Mononuclear cell (primary cell): ENCODE data around the gene NRP1. TPM values are rescaled to one million over a fixed set of nuclear protein-coding genes. Genes with fewer than 3 reads are reported as not detected.

Experiments
- H3K27me3 ChIP-seq: 2 replicates; pipeline ENCODE4 v1.6.0; 2011; ENCODE audit warnings: low read length, control low read depth; ENCODE audit not compliant: insufficient read depth
- H3K4me1 ChIP-seq: 2 replicates; pipeline ENCODE4 v1.5.1; 2011; ENCODE audit warnings: mild to moderate bottlenecking, low read length, control low read depth; ENCODE audit not compliant: insufficient read depth
- H3K4me3 ChIP-seq: 2 replicates; pipeline ENCODE4 v1.5.1; 2011; ENCODE audit warnings: mild to moderate bottlenecking, low read length, moderate library complexity
- H3K9me3 ChIP-seq: 2 replicates; pipeline ENCODE4 v1.5.1; 2011; ENCODE audit warnings: low read depth, mild to moderate bottlenecking, control low read depth, low read length
- total RNA-seq: library from RNA; depleted of rRNA; stranded (reverse); fragments of >200 nt; gene quantifications from one replicate; pipeline ENCODE4 v1.2.3, GENCODE V29; 2012

The NRP1 gene
- total RNA-seq, 1 donor: 1.2 TPM

DNA sequence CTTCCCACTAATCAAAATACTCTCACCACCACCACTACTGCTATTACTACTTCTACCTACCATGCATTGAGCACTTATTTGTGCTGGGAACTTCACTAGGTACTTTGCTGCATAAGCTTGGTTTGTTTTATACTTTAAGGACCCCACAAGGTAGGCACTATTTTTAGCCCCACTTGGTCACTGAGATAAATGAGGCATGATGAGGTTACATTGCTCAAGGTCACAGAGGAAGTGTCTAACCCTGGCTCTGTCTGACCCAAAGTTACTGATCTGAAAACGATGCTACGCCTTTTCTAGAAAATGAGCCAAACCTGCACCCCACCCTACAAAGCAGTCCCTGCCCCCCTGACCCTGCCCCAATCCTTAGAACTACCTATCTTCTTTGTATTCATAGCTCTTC lies 35.6 kb downstream of the NRP1 start:
- Histone ChIP-seq H3K9me3 (no peaks in the 10 kb centered on the region), H3K4me3 (no peak overlapping the region), H3K4me1 (no peaks in the 10 kb centered on the region), H3K27me3 (no peaks in the 10 kb centered on the region)

DNA sequence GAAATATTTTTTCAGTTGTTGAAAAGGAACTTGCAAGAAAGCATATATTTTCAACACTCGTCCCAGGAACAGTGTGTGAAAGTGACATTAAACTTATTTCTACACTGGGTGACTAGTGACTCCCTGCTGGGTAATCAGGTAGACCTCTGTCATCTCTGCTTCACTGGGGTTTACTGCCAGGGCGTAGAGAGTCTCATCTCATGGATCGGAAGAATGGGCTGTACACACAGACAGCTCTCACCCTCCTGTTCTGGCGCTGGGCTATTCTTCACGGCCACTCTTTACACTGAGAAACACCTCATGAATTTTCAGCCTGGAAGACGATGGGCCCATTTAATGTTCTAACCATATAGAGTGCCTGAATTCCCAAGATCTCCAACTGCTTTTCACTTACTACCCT lies 36.4 kb downstream of the NRP1 start:
- no peak overlapping the region for H3K4me3 ChIP-seq
- no peaks in the 10 kb centered on the region for H3K4me1 ChIP-seq
- H3K9me3 ChIP-seq: no peaks in the 10 kb centered on the region
- no peaks in the 10 kb centered on the region for H3K27me3 ChIP-seq

DNA sequence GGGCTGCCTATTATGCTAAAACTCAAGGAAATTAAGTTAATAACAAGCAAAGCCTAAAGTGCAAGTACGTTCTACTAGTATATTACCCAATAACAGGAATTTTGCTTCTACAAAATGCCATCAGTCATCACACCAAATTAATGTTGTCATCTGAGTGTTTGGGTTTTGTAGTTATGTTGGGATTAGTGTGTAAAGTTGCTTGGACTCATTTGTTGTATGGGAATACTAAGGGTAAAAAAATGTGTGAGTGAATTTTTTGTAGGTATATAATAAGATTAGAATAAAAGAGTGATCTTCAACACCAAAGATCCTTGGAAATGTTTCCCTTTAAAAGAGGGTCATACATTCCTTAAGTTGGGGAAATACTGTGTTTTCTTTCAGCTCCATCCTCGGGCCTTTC lies 38.6 kb downstream of the NRP1 start:
- Histone ChIP-seq H3K9me3 (no peaks in the 10 kb centered on the region), H3K4me1 (no peaks in the 10 kb centered on the region), H3K27me3 (no peaks in the 10 kb centered on the region), H3K4me3 (no peak overlapping the region)

DNA sequence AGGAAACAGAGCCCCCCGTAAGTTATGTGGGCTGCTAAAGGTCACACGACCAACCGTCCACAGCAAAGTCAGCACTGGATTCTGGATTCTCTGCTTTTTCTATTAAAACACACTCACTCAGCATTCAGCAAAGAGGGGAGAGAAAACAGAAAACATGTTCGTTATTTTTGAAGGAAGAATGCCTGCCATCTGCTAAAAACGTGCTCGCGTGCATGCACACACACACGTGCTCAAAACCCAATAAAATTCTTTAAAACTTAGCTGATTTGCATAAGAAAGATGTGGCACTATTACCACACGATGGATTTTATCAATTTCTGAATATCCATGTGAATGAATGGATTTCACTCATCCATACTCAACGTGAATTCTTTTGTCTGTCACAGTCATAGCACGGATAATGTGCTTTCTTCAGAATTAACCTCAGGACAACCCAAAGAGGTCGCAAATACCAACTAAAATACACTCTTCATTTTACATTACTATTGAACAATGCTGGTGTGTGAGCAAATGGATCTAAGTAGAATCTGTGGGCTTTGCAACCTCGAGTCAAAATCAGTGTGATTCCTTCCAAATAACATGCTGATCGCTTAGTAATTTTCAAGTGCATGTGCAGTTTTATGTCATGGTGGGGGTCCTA lies 40.8 kb downstream of the NRP1 start:
- no peak overlapping the region for H3K4me3 ChIP-seq
- H3K9me3 ChIP-seq: no peaks in the 10 kb centered on the region
- no peaks in the 10 kb centered on the region for H3K27me3 ChIP-seq
- no peaks in the 10 kb centered on the region for H3K4me1 ChIP-seq

DNA sequence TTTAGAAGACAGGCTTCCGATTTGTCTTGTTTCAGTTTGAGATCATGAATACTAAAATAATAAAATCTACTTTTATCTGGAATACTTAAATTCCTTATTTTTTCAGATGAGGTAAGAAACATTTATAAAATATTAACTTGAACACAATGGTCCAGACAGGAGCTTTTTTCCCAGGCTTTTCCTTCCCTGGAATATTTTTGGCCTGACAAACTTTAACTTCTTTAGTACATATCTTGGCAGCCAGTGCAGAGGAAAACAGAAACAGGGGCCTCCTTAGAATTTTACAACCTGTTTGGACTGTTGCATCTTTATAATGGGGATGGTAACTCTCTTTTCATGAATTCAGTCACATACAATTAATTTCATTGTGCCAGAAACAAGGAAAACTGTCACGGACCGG lies 41.4 kb downstream of the NRP1 start:
- no peak overlapping the region for H3K4me3 ChIP-seq
- H3K9me3 ChIP-seq: no peaks in the 10 kb centered on the region
- no peaks in the 10 kb centered on the region for H3K4me1 ChIP-seq
- no peaks in the 10 kb centered on the region for H3K27me3 ChIP-seq

DNA sequence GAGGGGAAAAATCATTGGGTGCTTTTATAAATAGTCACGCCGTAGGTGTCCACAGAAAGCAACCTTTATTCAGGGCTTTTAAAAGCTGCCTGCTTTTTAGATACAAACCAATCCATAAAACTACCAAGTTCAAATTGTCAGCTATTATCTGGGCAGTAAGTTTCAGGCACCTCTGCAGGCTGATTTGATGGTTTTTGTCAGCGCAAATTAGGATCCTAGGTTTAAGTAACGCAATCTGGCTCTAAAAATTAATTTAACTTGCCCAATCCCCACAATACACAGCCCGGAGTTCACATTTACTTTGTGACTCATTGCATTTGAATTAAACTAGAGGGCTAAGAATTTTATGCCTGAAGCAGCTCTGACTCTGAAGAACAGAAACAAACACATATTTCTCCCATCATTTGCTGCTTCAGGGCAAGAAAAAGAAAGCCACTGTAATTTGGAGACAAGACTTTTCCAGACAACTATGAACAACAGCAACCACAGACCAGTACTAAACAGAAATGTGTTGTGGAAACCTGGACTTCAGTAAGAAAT lies 43.3 kb downstream of the NRP1 start:
- Histone ChIP-seq H3K4me3 (no peak overlapping the region), H3K9me3 (no peaks in the 10 kb centered on the region), H3K4me1 (no peaks in the 10 kb centered on the region), H3K27me3 (no peaks in the 10 kb centered on the region)

DNA sequence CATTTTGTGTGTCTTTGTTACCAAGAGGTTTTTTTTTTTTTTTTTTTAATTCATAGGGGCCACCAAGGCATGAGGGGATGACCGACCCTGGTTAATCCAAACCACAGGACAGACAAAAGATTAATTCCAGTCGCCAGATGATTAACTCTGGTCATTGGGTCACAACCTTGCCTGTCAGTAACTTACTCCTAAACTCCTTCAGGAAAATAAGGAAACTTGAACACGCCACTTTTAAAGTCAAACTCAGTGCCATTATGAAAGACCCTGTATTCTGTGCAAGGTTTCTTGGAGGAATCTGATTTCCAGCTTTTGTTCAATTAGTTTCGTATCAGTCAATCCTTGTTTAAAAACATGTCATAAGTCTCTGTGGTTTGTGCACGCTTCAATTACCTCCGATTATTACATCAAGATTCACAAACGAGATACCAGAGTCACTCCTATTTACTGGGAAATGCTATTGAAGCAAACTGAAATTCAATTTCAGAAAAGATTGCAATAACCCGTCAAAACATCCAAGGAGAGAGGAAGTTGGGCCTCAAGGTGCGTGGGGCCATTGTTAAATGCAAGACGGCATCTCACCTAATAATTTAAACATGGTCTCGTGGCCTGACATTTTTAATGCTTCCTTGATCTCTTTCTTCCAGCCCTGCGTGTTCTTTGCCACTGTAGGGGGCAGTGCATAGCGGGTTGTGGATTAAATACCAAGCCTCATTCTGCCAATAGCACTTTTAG lies 44.0 kb downstream of the NRP1 start:
- no peaks in the 10 kb centered on the region for H3K9me3 ChIP-seq
- H3K4me1 ChIP-seq: no peaks in the 10 kb centered on the region
- H3K4me3 ChIP-seq: no peak overlapping the region
- H3K27me3 ChIP-seq: no peaks in the 10 kb centered on the region

DNA sequence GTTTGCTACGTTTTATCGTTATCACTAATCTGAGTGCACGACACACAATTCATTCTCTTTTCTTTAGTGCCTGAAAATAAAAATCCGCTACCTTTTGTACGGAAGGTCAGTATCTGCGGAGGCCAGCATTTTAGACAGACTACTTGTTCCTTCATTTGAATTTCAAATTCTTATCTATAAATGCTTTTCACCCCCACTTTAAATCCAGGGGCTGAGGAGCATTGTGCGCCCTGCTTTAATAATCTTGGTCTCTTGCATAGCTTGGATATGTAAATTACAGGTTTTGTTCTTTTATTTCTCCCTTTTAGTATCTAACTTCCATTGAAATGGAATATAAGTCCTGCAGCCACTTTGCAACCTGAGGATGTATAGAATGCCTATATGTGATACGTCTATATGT lies 44.7 kb downstream of the NRP1 start:
- no peak overlapping the region for H3K4me3 ChIP-seq
- no peaks in the 10 kb centered on the region for H3K4me1 ChIP-seq
- no peaks in the 10 kb centered on the region for H3K9me3 ChIP-seq
- H3K27me3 ChIP-seq: no peaks in the 10 kb centered on the region

DNA sequence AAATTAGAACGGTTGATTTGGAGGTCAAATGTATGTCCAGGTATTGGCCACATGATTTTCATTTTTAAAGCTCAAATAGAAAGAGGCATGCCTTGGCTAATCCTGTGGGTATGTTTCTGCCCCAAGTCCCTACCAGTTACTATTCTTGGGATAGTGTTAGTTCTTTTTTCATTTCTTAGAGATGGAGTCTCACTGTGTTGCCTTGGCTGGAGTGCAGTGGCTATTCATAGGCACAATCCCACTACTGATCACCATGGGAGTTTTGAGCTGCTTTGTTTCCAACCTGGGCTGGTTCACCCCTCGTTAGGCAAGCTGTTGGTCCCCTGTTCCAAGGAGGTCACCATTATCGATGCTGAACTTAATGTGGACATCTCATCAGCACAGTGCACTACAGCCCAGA lies 46.3 kb downstream of the NRP1 start:
- Histone ChIP-seq H3K9me3 (no peaks in the 10 kb centered on the region), H3K4me1 (no peaks in the 10 kb centered on the region), H3K4me3 (no peak overlapping the region), H3K27me3 (no peaks in the 10 kb centered on the region)

DNA sequence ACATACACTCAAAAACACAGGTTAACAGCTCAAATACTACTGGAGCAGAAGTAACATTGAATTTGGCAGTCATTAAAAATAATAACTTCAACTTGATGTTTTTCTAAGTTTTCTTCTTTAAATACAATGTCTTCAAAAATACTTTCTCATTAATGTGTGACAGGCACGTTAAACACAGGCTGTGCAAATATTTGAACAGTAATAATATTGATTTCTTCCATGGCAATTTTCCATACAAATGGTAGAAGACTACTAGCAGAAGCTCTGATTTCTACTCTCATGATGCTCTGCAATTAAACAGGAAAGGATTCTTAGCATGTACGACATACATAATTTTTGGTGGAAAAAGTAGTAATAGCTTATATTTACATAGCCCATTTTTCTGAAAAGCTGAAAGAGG lies 47.4 kb downstream of the NRP1 start:
- H3K4me3 ChIP-seq: no peak overlapping the region
- H3K4me1 ChIP-seq: no peaks in the 10 kb centered on the region
- no peaks in the 10 kb centered on the region for H3K9me3 ChIP-seq
- H3K27me3 ChIP-seq: no peaks in the 10 kb centered on the region

DNA sequence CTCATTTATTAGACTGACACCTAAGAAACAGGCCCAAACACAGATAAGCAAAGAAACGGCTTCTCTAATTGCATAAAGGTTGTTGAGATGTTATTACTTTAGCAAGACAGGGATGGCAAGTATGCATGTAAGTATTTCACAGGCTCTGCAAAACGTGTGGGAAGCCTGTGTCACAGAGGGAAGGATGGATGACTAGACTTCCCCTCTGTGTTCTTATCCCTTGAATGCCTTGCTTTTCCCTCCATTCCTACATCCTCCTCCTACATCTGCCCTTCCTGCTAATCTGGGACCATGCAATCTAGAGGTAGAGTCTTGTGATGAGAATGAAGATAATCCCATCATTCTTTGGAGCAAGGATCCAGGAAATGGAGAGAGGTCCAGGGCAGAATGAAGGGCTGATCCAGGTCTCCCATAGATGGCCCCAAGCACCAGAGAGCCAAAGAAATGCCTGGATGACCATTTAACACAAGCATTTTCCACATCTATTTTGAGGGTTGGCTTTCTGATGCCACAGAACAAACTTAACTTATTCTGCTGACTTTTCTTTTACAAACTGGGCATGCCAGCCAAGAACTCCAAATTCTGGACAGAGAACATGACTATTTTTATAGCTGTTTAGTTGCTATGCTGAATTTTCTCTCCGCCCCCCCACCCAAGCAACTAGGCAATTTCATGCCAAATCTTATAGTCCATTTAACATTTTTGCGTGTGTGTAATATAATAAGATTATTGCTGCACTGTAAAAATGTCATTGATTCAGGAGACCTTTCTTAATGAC lies 48.1 kb downstream of the NRP1 start:
- Histone ChIP-seq H3K4me1 (no peaks in the 10 kb centered on the region), H3K9me3 (no peaks in the 10 kb centered on the region), H3K27me3 (peaks cover 3% of the 10 kb centered on the region), H3K4me3 (no peak overlapping the region)

DNA sequence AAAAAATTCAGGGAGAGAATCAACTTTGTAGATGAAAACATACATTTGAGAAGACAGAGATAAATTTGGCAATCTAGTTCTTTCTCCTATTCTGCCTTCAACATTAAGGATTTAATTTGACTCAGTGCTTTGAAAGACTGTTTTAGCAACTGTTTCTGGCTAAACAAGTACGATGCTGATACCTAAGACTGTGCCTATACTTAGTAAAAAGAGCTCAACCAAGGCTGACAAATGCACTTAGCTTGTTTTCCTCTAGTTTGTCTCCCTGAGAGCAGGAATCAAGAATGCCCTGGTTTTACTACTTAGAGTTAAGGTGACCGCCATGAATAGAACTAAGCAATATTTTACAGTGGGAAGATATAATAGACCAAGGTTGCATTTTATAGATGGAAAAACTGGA lies 49.5 kb downstream of the NRP1 start:
- Histone ChIP-seq H3K27me3 (peaks cover 3% of the 10 kb centered on the region), H3K4me1 (no peaks in the 10 kb centered on the region), H3K9me3 (no peaks in the 10 kb centered on the region), H3K4me3 (no peak overlapping the region)

DNA sequence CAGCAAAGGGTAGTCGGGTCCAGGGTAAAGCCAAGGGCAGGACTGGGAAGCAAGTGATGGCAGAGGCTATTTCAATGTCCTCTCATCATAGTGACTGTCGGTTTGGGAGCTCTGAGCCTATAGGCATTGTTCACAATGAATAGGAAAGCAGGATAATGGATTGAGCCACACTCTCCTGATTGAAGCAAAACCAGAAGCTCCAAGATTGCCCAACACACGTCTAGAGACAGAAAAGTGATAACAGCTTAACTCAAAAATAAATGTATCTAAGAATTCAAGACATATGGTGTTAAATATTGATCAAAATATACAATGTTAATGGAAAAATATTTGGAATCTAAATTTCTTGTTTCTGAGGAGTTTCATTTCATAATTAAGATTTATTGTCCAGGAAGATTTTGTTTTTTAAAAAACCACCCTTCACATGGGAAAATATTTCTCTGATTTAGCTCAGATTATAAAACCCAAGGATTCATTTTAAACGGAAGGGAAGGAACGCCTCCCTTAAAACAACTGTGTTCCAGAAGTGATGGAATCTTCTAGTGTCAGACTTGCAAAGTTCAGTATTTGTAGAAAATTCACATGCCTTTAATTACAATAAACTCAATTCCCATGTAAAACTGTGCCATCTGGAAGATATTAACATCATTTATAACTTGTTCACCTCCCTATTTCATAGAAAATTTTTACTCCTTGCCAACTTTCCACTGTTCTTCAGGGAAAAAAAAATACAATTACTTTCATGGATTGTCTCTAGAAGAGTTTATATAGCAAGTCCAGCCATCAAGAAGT lies 54.5 kb downstream of the NRP1 start:
- Histone ChIP-seq H3K9me3 (no peaks in the 10 kb centered on the region), H3K4me3 (no peak overlapping the region), H3K27me3 (peaks cover 3% of the 10 kb centered on the region), H3K4me1 (no peaks in the 10 kb centered on the region)

DNA sequence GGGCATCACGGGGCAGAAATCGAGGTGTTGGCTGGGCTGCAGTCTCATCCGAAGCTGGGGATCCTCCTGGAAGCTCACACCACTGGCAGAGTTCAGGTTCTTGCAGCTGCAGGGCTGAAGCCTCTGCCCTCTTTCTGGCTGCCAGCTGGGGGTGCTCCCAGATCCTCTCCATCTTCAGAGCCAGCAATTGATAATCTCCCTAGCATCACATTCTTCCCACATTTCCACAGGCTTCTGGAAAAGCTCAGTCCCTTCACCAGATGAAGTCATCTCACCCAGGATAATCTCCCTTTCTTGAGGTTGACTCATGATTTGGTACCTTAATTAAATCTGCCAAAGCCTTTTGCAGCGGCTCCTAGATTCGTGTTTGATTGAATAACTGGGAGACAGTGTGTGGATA lies 55.2 kb downstream of the NRP1 start:
- Histone ChIP-seq H3K4me3 (no peak overlapping the region), H3K4me1 (no peaks in the 10 kb centered on the region), H3K27me3 (peaks cover 3% of the 10 kb centered on the region), H3K9me3 (no peaks in the 10 kb centered on the region)

DNA sequence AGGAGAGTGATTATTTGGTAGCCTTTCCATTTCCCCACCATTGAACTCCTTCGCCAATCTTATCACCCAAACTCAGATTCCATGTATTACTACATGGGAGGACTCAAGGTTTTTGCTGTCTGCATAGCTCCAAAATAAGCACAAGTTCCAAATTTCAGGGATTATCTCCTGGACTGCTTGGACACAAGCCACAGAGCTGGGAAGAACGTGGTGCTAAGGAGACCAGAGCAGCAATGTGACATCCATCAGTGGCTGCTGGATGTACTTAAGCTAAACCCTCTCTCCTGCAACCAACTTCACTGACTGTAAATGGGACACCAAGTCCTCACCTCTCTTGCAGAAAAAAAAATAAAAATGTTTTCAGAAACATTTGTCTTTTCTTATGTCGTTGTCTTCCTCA lies 56.3 kb downstream of the NRP1 start:
- no peaks in the 10 kb centered on the region for H3K9me3 ChIP-seq
- peaks cover 3% of the 10 kb centered on the region for H3K27me3 ChIP-seq
- H3K4me3 ChIP-seq: no peak overlapping the region
- no peaks in the 10 kb centered on the region for H3K4me1 ChIP-seq
